Measurements from ENCODE around the gene KCNK1.

DNA sequence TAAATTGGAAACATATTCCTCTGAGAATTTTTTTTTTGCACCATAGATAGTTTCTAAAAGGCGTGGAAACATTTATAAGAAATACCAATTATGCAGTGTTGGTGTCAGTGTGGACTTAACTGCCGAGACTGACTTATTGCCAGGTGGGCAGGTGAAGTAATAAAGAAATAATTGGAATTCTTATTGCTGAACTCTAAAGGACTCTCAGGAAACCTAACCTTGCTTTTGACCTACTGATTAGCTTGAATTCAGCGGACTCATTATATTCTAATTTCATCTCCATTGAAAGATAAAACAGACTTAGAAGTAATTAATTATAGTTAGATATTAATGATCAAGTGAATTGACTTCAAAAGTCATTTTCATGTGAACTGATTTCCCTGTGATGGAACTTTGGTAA lies 26.3 kb downstream of the KCNK1 start:
- TF ChIP-seq, protein P1, sequence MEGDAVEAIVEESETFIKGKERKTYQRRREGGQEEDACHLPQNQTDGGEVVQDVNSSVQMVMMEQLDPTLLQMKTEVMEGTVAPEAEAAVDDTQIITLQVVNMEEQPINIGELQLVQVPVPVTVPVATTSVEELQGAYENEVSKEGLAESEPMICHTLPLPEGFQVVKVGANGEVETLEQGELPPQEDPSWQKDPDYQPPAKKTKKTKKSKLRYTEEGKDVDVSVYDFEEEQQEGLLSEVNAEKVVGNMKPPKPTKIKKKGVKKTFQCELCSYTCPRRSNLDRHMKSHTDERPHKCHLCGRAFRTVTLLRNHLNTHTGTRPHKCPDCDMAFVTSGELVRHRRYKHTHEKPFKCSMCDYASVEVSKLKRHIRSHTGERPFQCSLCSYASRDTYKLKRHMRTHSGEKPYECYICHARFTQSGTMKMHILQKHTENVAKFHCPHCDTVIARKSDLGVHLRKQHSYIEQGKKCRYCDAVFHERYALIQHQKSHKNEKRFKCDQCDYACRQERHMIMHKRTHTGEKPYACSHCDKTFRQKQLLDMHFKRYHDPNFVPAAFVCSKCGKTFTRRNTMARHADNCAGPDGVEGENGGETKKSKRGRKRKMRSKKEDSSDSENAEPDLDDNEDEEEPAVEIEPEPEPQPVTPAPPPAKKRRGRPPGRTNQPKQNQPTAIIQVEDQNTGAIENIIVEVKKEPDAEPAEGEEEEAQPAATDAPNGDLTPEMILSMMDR (IDR thresholded peaks at IDR 0.05; ENCODE audit: control extremely low read depth in 1 of 3, insufficient read depth in 1 of 3, low read depth in 1 of 3, low read length in 3 of 3): no peak
- TF ChIP-seq KDM1A (IDR thresholded peaks at IDR 0.05; ENCODE audit: borderline replicate concordance, low read length): no peak

Data from H1 (cell line).